Measurements from ENCODE around the gene ZNF486.
"Not testable (repeated sequence)": the region's sequence is repeated elsewhere in the genome, so short reads cannot be mapped to it uniquely, and the experiment has no call there.

ZNF486 gene

DNA sequence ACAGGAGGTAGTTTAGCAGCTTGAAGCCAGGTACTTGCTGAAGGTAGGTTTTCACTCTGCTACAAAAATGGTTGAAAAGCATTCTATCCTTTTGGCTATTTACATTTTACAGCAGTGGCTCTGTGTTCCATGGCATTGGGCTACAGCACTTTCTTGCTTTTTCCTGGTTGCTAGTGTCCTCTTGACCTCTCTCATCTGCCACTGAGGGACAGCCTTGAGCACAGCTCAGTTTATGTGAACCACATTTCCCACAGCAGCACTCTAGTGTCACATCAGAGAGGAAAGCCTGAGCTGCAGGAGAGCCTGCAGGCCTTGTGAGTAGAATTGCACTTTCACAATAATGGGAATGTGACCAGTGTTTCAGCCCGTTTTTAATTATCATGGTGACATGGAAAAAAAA, 54.6 kb downstream of the ZNF486 start:
- in situ Hi-C loops (cut with MboI; ENCODE audit: low sequenced_read_pairs): not testable (repeated sequence)

DNA sequence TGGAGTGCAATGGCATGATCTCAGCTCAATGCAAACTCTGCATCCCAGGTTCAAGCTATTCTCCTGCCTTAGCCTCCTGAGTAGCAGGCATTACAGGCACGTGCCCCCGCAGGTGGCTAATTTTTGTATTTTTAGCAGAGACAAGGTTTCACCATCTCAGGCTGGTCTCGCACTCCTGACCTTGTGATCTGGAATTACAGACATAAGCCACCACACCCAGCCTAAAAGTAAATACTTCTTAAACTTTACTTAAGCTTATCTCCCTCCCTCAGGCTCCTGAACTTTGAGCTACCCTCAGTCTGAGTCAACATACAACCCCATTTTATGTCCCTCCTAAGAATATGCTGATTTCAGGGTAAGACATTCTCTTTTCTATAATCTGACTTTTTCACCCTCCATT, 66.1 kb downstream of the ZNF486 start:
- in situ Hi-C loops (cut with MboI; ENCODE audit: low sequenced_read_pairs): no loop called here

- in situ Hi-C loops (cut with MboI; ENCODE audit: low sequenced_read_pairs): no loop called here
These were observed 68.1 kb downstream of the ZNF486 start for GRCh38 chr19:20235156-20235555.

GRCh38 chr19:20237773-20238623, 71.0 kb downstream of the ZNF486 start:
- in situ Hi-C loops (cut with MboI; ENCODE audit: low sequenced_read_pairs): no loop called here

- in situ Hi-C loops (cut with MboI; ENCODE audit: low sequenced_read_pairs): no loop called here
These were observed 76.6 kb downstream of the ZNF486 start for GRCh38 chr19:20243629-20244028.

DNA sequence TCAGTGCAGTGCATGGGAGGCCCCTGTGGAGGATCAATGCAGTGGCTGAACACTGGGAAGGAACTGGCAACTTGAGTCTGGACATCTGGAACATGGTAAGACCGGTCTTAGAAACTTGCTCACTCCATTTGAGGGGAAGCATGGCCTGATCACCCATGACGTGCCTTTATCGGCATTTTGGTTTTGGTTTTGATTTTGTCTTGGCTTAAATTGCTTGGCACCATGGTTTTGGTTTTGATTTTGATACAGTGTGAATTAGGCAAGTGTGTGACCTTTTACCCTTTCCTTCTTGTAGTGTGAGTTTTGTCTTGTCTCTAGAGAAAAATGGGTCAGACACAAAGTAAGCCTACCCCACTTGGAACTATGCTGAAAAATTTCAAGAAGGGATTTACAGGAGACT, 77.3 kb downstream of the ZNF486 start:
- in situ Hi-C loops (cut with MboI; ENCODE audit: low sequenced_read_pairs): no loop called here

- in situ Hi-C loops (cut with MboI; ENCODE audit: low sequenced_read_pairs): no loop called here
These were observed 78.3 kb downstream of the ZNF486 start for GRCh38 chr19:20245309-20245708.

DNA sequence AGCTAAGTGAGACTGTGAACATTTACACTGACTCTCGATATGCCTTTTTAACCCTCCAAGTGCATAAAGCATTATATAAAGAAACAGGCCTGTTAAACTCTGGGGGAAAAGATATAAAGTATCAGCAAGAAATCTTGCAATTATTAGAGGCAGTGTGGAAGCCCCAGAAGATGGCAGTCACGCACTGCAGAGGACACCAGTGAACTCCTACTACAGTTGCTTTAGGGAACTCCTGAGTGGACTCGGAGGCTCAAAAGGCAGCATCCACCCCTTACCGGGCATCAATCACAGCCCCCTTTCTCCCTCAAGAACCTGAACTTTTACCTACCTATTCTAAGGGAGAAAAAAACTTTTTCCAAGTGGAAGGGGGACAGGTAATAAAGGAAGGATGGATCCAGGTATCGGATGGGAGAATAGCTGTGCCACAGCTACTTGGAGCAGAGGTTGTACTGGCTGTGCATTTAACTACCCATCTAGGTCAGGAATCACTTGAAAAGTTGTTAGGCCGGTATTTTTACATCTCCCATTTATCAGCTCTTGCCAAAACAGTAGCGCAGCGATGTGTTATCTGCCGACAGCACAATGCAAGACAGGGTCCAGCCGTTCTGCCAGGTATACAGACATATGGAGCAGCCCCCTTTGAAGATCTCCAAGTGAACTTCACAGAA, 80.1 kb downstream of the ZNF486 start:
- in situ Hi-C loops (cut with MboI; ENCODE audit: low sequenced_read_pairs): no loop called here

GRCh38 chr19:20248258-20248657, 81.2 kb downstream of the ZNF486 start:
- in situ Hi-C loops (cut with MboI; ENCODE audit: low sequenced_read_pairs): not testable (repeated sequence)
